H1 (cell line): Measurements from ENCODE around the gene CLDN6. TPM values are rescaled to one million over a fixed set of nuclear protein-coding genes. Genes with fewer than 3 reads are reported as not detected.

Experiments
- BACH1 ChIP-seq: IDR thresholded peaks from 2 replicates; pipeline ENCODE4 v1.6.1; 2012; ENCODE audit warnings: low read length, improper control_type of control experiment
- BCL11A ChIP-seq, 2 experiments: IDR thresholded peaks; one replicate each; pipeline ENCODE4 v1.6.1; 2011; ENCODE audit warnings: low read depth in 2 of 2, low read length in 2 of 2, mild to moderate bottlenecking in 2 of 2
- CHD2 ChIP-seq: IDR thresholded peaks from 2 replicates; pipeline ENCODE4 v1.6.1; 2012; ENCODE audit warnings: low read length, improper control_type of control experiment
- CTBP2 ChIP-seq: IDR thresholded peaks from 2 replicates; pipeline ENCODE4 v1.7.0; 2011; ENCODE audit warnings: borderline replicate concordance, mild to moderate bottlenecking, moderate library complexity, mixed read lengths, low read length; ENCODE audit not compliant: insufficient read depth, insufficient read length
- EP300 ChIP-seq, 2 experiments: IDR thresholded peaks; 1 replicate in 1 of 2; 2 replicates in 1 of 2; pipeline ENCODE4 v1.6.1; 2011 to 2012; ENCODE audit warnings: low read depth in 2 of 2, low read length in 2 of 2, mild to moderate bottlenecking in 2 of 2, borderline replicate concordance in 1 of 2, inconsistent platforms in 1 of 2, moderate library complexity in 1 of 2
- FOSL1 ChIP-seq: IDR thresholded peaks from 2 replicates; pipeline ENCODE4 v1.6.1; 2011; ENCODE audit warnings: mild to moderate bottlenecking, low read depth, low read length, moderate library complexity; ENCODE audit not compliant: insufficient read depth
- GTF2F1 ChIP-seq: IDR thresholded peaks from 2 replicates; pipeline ENCODE4 v1.6.1; 2012; ENCODE audit warnings: low read depth, low read length, improper control_type of control experiment, borderline replicate concordance
- KDM4A ChIP-seq: IDR thresholded peaks from one replicate; pipeline ENCODE4 v1.7.1; 2012; ENCODE audit warnings: low read depth, mild to moderate bottlenecking, moderate library complexity, low read length, inconsistent platforms; ENCODE audit not compliant: severe bottlenecking
- MAFK ChIP-seq: IDR thresholded peaks from 2 replicates; pipeline ENCODE4 v1.6.1; 2012; ENCODE audit warnings: low read depth, mild to moderate bottlenecking, improper control_type of control experiment, low read length
- NRF1 ChIP-seq: IDR thresholded peaks from 2 replicates; pipeline ENCODE4 v1.6.1; 2011; ENCODE audit warnings: mild to moderate bottlenecking, low read depth, low read length, improper control_type of control experiment
- RBBP5 ChIP-seq: IDR thresholded peaks from 2 replicates; pipeline ENCODE4 v1.7.1; 2012; ENCODE audit warnings: low read depth, mild to moderate bottlenecking, inconsistent platforms, low read length, moderate library complexity, borderline replicate concordance
- TAF7 ChIP-seq: optimal IDR thresholded peaks from 2 replicates; pipeline ENCODE3; 2011; ENCODE audit warnings: low read depth, mild to moderate bottlenecking, inconsistent platforms, low read length, moderate library complexity, borderline replicate concordance
- polyA plus RNA-seq, 7 experiments: library from polyadenylated mRNA; depleted of rRNA in 3 of 7; stranded (reverse) in 5 of 7; unstranded in 2 of 7; fragments of >200 nt in 5 of 7; fragments of 200-250 nt in 2 of 7; gene quantifications; 1 replicate in 5 of 7; 2 replicates in 1 of 7; 4 replicates in 1 of 7; pipeline versions ENCODE4 v1.2.1 to v1.2.3, GENCODE V29; 2011 to 2013; ENCODE audit warnings: missing spikeins in 2 of 7, mixed read lengths in 2 of 7
- total RNA-seq: library from RNA; stranded (reverse); fragmentation: NEBNext Ultra II Directional; extraction: Animal tissue kit (Norgen Biotek cat#: 25700); gene quantifications from 2 replicates; pipeline ENCODE4 v1.2.1, GENCODE V29; 2021
- TF ChIP-seq, protein P1 (sequence below), 3 experiments: IDR thresholded peaks; 1 replicate in 2 of 3; 2 replicates in 1 of 3; pipeline versions ENCODE4 v1.5.1 to v1.6.1; 2011; ENCODE audit warnings: low read length in 3 of 3, mild to moderate bottlenecking in 3 of 3, inconsistent platforms in 2 of 3, low read depth in 1 of 3, moderate library complexity in 1 of 3; ENCODE audit not compliant: insufficient read depth in 1 of 3; ENCODE audit errors: control extremely low read depth in 1 of 3

CLDN6 gene
- total and polyA plus RNA-seq, 2 of the 8 experiments (the other 6 are each of a cell fraction or from before 2014, with no cell fraction given) = 747 to 1,115 TPM

DNA sequence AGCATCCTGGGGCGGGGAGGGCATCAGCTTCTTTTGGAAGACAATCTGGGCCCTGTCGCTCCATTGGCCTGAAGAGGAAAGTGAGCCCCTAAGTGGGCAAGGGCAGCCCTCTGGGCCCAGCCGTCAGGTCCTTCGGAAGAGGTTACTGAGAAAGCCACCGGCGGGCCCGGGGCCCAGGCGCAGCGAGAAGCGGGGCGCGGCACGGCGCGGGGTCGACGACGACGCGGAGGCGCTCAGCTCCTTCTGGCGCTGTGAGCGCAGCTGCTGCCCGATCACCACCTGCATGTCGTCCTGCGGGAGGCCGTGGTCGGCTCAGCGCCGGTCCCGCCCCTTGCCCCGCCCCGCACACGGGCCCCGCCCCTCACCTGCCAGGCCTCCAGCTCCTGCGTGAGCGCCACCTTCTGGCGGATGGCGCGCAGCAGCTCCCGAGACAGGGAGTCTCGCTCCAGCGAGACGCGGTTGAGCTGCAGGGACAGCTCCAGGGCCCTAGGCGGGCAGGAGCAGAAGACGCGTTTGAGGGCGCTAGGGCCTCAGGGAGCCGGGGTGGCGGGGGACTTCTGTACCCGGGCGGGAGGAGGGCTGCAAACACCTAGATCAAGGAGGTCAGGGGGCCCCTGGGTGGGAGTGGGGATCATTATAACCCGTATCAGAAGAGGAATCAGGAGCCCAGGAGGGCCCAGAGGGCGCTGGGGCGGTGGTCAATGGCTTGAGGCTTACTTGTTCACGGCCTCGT, 10.2 kb upstream of the CLDN6 start (continued):
- TF ChIP-seq CHD2 (no peak), RBBP5 (no peak), CTBP2 (no peak), EP300 (IDR thresholded peaks at IDR 0.05; ENCODE audit: borderline replicate concordance in 1 of 2, low read depth in 2 of 2, low read length in 2 of 2) (no peak), NRF1 (0 out of 2 replicates have a peak, but pooled peaks have one; percentile 1), BCL11A (IDR thresholded peaks at IDR 0.05; ENCODE audit: low read depth in 2 of 2, low read length in 2 of 2) (no peak), TAF7 (peak; percentile 54), FOSL1 (no peak), GTF2F1 (peak; percentile 73; the same call in 1 of the 2 replicates), BACH1 (no peak), MAFK (no peak), KDM4A (no peak)
- TF ChIP-seq, protein P1, sequence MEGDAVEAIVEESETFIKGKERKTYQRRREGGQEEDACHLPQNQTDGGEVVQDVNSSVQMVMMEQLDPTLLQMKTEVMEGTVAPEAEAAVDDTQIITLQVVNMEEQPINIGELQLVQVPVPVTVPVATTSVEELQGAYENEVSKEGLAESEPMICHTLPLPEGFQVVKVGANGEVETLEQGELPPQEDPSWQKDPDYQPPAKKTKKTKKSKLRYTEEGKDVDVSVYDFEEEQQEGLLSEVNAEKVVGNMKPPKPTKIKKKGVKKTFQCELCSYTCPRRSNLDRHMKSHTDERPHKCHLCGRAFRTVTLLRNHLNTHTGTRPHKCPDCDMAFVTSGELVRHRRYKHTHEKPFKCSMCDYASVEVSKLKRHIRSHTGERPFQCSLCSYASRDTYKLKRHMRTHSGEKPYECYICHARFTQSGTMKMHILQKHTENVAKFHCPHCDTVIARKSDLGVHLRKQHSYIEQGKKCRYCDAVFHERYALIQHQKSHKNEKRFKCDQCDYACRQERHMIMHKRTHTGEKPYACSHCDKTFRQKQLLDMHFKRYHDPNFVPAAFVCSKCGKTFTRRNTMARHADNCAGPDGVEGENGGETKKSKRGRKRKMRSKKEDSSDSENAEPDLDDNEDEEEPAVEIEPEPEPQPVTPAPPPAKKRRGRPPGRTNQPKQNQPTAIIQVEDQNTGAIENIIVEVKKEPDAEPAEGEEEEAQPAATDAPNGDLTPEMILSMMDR (IDR thresholded peaks at IDR 0.05; ENCODE audit: control extremely low read depth in 1 of 3, insufficient read depth in 1 of 3, low read depth in 1 of 3, low read length in 3 of 3) = peak; percentile 85 to 95 (median 94)
